OCI-LY1 (cell line): ENCODE data around the gene SHC3.

Experiments used
- EZH2 ChIP-seq: fragments of 200-600 bp; sonication (generic), shearing (Covaris generic); IDR thresholded peaks from 2 replicates; pipeline ENCODE4 v1.8.0; 2017; ENCODE audit warnings: borderline replicate concordance, mixed run types, mild to moderate bottlenecking, antibody characterized with exemption, low read length, moderate library complexity, mixed read lengths
- TF ChIP-seq, protein P1 (sequence below): fragments of 200-600 bp; sonication (generic), shearing (Covaris generic); IDR thresholded peaks from 2 replicates; pipeline ENCODE4 v1.5.1; 2017; ENCODE audit warnings: mild to moderate bottlenecking, antibody characterized with exemption, low read length, moderate library complexity, mixed read lengths

DNA sequence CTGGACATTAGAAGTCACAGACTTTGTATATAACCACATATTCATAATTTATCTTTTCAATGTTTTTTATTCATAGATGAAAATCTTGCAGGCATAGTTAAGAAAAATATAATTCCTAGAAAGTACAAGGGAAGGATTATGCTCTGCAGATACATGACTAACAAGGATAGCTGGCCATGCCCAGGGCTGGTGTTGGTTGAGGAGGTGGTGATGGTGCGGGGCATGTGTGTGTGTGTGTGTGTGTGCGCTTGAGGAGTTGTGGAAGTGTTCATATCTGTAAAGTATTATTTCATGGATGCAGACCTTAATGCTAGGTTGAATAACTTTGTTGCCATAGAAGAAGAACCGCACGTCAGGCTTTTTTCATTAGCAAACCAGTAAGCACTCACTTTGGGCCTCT is 186.1 kb downstream of the SHC3 start:
- TF ChIP-seq, protein P1, sequence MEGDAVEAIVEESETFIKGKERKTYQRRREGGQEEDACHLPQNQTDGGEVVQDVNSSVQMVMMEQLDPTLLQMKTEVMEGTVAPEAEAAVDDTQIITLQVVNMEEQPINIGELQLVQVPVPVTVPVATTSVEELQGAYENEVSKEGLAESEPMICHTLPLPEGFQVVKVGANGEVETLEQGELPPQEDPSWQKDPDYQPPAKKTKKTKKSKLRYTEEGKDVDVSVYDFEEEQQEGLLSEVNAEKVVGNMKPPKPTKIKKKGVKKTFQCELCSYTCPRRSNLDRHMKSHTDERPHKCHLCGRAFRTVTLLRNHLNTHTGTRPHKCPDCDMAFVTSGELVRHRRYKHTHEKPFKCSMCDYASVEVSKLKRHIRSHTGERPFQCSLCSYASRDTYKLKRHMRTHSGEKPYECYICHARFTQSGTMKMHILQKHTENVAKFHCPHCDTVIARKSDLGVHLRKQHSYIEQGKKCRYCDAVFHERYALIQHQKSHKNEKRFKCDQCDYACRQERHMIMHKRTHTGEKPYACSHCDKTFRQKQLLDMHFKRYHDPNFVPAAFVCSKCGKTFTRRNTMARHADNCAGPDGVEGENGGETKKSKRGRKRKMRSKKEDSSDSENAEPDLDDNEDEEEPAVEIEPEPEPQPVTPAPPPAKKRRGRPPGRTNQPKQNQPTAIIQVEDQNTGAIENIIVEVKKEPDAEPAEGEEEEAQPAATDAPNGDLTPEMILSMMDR, result no peak
- no peak for TF ChIP-seq EZH2
